IPS-20b (cell line): ENCODE data around the gene GALNTL6.

Experiments
- H3K27ac ChIP-seq: one replicate; pipeline ENCODE4 v1.5.1; 2013; ENCODE audit warnings: low read length
- H3K27me3 ChIP-seq: 2 replicates; pipeline ENCODE4 v1.6.1; 2013; ENCODE audit warnings: mild to moderate bottlenecking, low read length, inconsistent platforms; ENCODE audit not compliant: insufficient read depth
- H3K36me3 ChIP-seq: 2 replicates; pipeline ENCODE4 v1.6.1; 2013; ENCODE audit warnings: low read depth, mild to moderate bottlenecking, inconsistent platforms, low read length, moderate library complexity; ENCODE audit not compliant: insufficient read depth
- H3K4me1 ChIP-seq: 2 replicates; pipeline ENCODE4 v1.6.1; 2013; ENCODE audit warnings: mild to moderate bottlenecking, control low read depth, inconsistent platforms, low read length, moderate library complexity; ENCODE audit not compliant: insufficient read depth
- H3K4me3 ChIP-seq: 2 replicates; pipeline ENCODE4 v1.5.1; 2013; ENCODE audit warnings: mild to moderate bottlenecking, low read length, inconsistent platforms
- H3K9ac ChIP-seq: 2 replicates; pipeline ENCODE4 v1.6.1; 2013; ENCODE audit warnings: low read depth, mild to moderate bottlenecking, inconsistent platforms, low read length, moderate library complexity
- H3K9me3 ChIP-seq: 2 replicates; pipeline ENCODE4 v1.6.1; 2013; ENCODE audit warnings: mild to moderate bottlenecking, low read depth, low read length, inconsistent platforms; ENCODE audit not compliant: insufficient read depth

The GALNTL6 gene

GRCh38 chr4:173061160-173061559 is 1248.0 kb downstream of the GALNTL6 start:
- peaks cover 13% of the 10 kb centered on the region for H3K9me3 ChIP-seq
- no peak overlapping the region for H3K4me3 ChIP-seq
- H3K9ac ChIP-seq, result no peak overlapping the region
- no peak overlapping the region for H3K27ac ChIP-seq
- no peaks in the 10 kb centered on the region for H3K36me3 ChIP-seq
- H3K27me3 ChIP-seq, result no peaks in the 10 kb centered on the region
- no peaks in the 10 kb centered on the region for H3K4me1 ChIP-seq

- Histone ChIP-seq H3K27ac (peak overlapping the region; percentile 39), H3K27me3 (no peaks in the 10 kb centered on the region), H3K9ac (peak overlapping the region; percentile 52), H3K9me3 (peaks cover 11% of the 10 kb centered on the region; the same call in 1 of the 2 replicates), H3K4me1 (peaks cover 34% of the 10 kb centered on the region), H3K4me3 (peak overlapping the region; percentile 17; the same call in 1 of the 2 replicates), H3K36me3 (0 out of 2 replicates have a peak, but pooled peaks cover 1% of the 10 kb centered on the region)
These were observed 1260.8 kb downstream of the GALNTL6 start for GRCh38 chr4:173073939-173074500.

GRCh38 chr4:173074501-173074946 is 1261.3 kb downstream of the GALNTL6 start:
- Histone ChIP-seq H3K9ac (peak overlapping the region; percentile 52), H3K27ac (no peak overlapping the region), H3K4me1 (peaks cover 34% of the 10 kb centered on the region), H3K27me3 (no peaks in the 10 kb centered on the region), H3K9me3 (peaks cover 6% of the 10 kb centered on the region; the same call in 1 of the 2 replicates), H3K36me3 (no peaks in the 10 kb centered on the region), H3K4me3 (peak overlapping the region; percentile 17; the same call in 1 of the 2 replicates)

- no peak overlapping the region for H3K9ac ChIP-seq
- H3K36me3 ChIP-seq, result no peaks in the 10 kb centered on the region
- peaks cover 31% of the 10 kb centered on the region for H3K4me1 ChIP-seq
- H3K9me3 ChIP-seq, result no peaks in the 10 kb centered on the region
- H3K27me3 ChIP-seq, result no peaks in the 10 kb centered on the region
- H3K4me3 ChIP-seq, result no peak overlapping the region
- no peak overlapping the region for H3K27ac ChIP-seq
These were observed 1263.9 kb downstream of the GALNTL6 start for GRCh38 chr4:173076903-173077634.

GRCh38 chr4:173088144-173088543 is 1274.9 kb downstream of the GALNTL6 start:
- no peaks in the 10 kb centered on the region for H3K9me3 ChIP-seq
- H3K9ac ChIP-seq, result no peak overlapping the region
- peaks cover 24% of the 10 kb centered on the region for H3K4me1 ChIP-seq
- no peak overlapping the region for H3K4me3 ChIP-seq
- no peak overlapping the region for H3K27ac ChIP-seq
- H3K36me3 ChIP-seq, result no peaks in the 10 kb centered on the region
- H3K27me3 ChIP-seq, result no peaks in the 10 kb centered on the region
